Vagina (tissue), 2 donors: ENCODE data around the gene SNCG. TPM values are rescaled to one million over a fixed set of nuclear protein-coding genes. Genes with fewer than 3 reads are reported as not detected.

Experiments
- DNase-seq, 2 donors: peaks; one replicate each; pipeline ENCODE4 v3.0.0-alpha.2; 2017; ENCODE audit errors: extremely low spot score in 2 of 2
- H3K27ac ChIP-seq: fragments of 200-600 bp; sonication (generic); one replicate; pipeline ENCODE4 v1.5.1; 2019
- H3K27me3 ChIP-seq: fragments of 200-600 bp; sonication (generic); one replicate; pipeline ENCODE4 v1.5.1; 2019
- H3K36me3 ChIP-seq, 2 donors: fragments of 200-600 bp; sonication (generic); one replicate each; pipeline ENCODE4 v1.5.1; 2017 to 2019
- H3K4me1 ChIP-seq: fragments of 200-600 bp; sonication (generic); one replicate; pipeline ENCODE4 v1.5.1; 2019
- H3K4me3 ChIP-seq, 2 donors: fragments of 200-600 bp; sonication (generic); 1 replicate in 1 of 2; 2 replicates in 1 of 2; pipeline ENCODE4 v1.5.1; 2016 to 2019
- H3K9me3 ChIP-seq: fragments of 200-600 bp; sonication (generic); one replicate; pipeline ENCODE4 v1.5.1; 2019
- CTCF ChIP-seq, 3 experiments: fragments of 450-650 bp in 2 of 3; fragments of 200-600 bp in 1 of 3; sonication (generic) in 1 of 3; IDR thresholded peaks; one replicate each; pipeline ENCODE4 v1.5.1; 2017 to 2019; ENCODE audit warnings: antibody characterized with exemption in 3 of 3, mild to moderate bottlenecking in 2 of 3, moderate library complexity in 2 of 3
- POLR2A ChIP-seq, 2 donors: fragments of 450-650 bp; IDR thresholded peaks; one replicate each; pipeline ENCODE4 v1.6.1; 2017; ENCODE audit warnings: antibody characterized with exemption in 2 of 2, mild to moderate bottlenecking in 2 of 2, moderate library complexity in 2 of 2
- POLR2AphosphoS5 ChIP-seq, 2 donors: sonication (generic); formaldehyde crosslinking; IDR thresholded peaks; one replicate each; pipeline ENCODE4 v1.9.0; 2017; ENCODE audit warnings: antibody characterized with exemption in 2 of 2, mild to moderate bottlenecking in 2 of 2, low read depth in 1 of 2; ENCODE audit not compliant: insufficient read depth in 1 of 2
- intact Hi-C: fragments of 100-400 bp; cut with DNase I; formaldehyde crosslinking; loops from one replicate; pipeline ENCODE4 v1.15.1; 2023
- total RNA-seq: library from RNA; depleted of rRNA; stranded (reverse); fragments of >200 nt; gene quantifications from one replicate; pipeline ENCODE4 v1.2.3, GENCODE V29; 2016

SNCG gene
- 36.6 TPM for total RNA-seq

GRCh38 chr10:86958116-86958900 lies at the start of gene SNCG:
Gene SNCG, plus strand, starts transcription at chr10:86958599. Its CDS starts 99 bp downstream, at chr10:86958698.
- Histone ChIP-seq H3K27ac (peak within 1 kb of the TSS; percentile 91), H3K4me1 (peaks cover 70% of the 10 kb centered on the region), H3K27me3 (no peaks in the 10 kb centered on the region), H3K4me3 (peak within 1 kb of the TSS; percentile 34 to 35), H3K36me3 (no peaks in the 10 kb centered on the region), H3K9me3 (no peaks in the 10 kb centered on the region)
- DNase-seq, result no peak
- no peak for TF ChIP-seq POLR2A (IDR thresholded peaks at IDR 0.05)
- no peak for TF ChIP-seq CTCF (IDR thresholded peaks at IDR 0.05)
- no peak for TF ChIP-seq POLR2AphosphoS5 (IDR thresholded peaks at IDR 0.05; ENCODE audit: insufficient read depth in 1 of 2, low read depth in 1 of 2)
- intact Hi-C loops, result no loop called here

DNA sequence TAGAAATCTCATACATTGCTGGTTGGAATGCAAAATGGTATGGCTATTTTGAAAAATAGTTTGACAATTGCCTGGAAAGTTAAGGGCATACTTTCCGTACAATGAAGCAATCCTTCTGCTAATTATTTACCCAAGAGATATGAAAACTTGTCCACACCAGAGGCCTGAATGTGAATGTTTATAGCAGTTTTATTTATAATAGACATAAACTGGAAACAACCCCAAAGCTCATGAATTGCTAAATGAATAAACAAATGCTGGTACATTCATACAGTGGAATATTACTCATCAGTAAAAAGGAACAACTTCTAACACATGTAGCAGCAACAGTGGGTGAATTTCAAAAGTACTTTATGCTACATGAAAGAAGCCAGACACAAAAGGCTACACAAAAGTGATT lies 43.7 kb upstream of the SNCG start:
- Histone ChIP-seq H3K27me3 (no peaks in the 10 kb centered on the region), H3K36me3 (peaks cover 0 to 34% of the 10 kb centered on the region in 2 donors), H3K27ac (no peak overlapping the region), H3K4me1 (no peaks in the 10 kb centered on the region), H3K4me3 (no peak overlapping the region), H3K9me3 (no peaks in the 10 kb centered on the region)
- TF ChIP-seq POLR2AphosphoS5 (IDR thresholded peaks at IDR 0.05; ENCODE audit: insufficient read depth in 1 of 2, low read depth in 1 of 2) (no peak), CTCF (IDR thresholded peaks at IDR 0.05) (no peak), POLR2A (IDR thresholded peaks at IDR 0.05) (no peak)
- DNase-seq, result no peak
- intact Hi-C loops, result loop anchor here (10.0 kb wide), 1 partner anchor 510 kb away; no protein-coding TSS in a partner anchor

- Histone ChIP-seq H3K4me3 (no peak overlapping the region), H3K9me3 (no peaks in the 10 kb centered on the region), H3K27me3 (no peaks in the 10 kb centered on the region), H3K4me1 (no peaks in the 10 kb centered on the region), H3K27ac (no peak overlapping the region), H3K36me3 (peaks cover 0 to 51% of the 10 kb centered on the region in 2 donors)
- no peak for TF ChIP-seq POLR2AphosphoS5 (IDR thresholded peaks at IDR 0.05; ENCODE audit: insufficient read depth in 1 of 2, low read depth in 1 of 2)
- no peak for TF ChIP-seq POLR2A (IDR thresholded peaks at IDR 0.05)
- no peak for TF ChIP-seq CTCF (IDR thresholded peaks at IDR 0.05)
- intact Hi-C loops, result loop anchor here (10.0 kb wide), 1 partner anchor 513 kb away; no protein-coding TSS in a partner anchor
- no peak for DNase-seq
Measured at GRCh38 chr10:86918022-86918471, 40.4 kb upstream of the SNCG start.

DNA sequence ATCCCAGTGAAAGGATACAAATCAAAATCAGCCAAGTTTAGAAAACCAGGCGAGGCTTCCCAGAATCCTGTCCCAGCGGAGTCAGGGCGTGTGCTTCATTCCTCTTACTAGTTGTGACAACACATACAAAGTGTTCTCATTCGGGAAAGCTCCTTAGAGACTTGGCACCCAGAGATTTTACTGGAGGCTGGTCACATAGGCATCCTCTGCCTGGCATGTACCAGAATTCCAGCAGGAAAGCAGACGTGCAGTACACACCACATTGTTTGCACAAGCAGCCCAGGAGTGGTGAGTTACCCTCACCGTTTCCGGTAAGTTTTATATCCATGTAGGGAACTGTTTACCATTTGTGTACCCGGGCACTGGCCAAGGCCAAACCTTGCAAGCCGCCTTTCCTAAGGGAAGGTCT lies 35.8 kb upstream of the SNCG start:
- Histone ChIP-seq H3K36me3 (peaks cover 0 to 28% of the 10 kb centered on the region in 2 donors), H3K27ac (no peak overlapping the region)

More for the DNA sequence above, 35.8 kb upstream of the SNCG start:
- no peak for DNase-seq
- Histone ChIP-seq H3K4me1 (no peaks in the 10 kb centered on the region), H3K9me3 (no peaks in the 10 kb centered on the region), H3K4me3 (no peak overlapping the region), H3K27me3 (no peaks in the 10 kb centered on the region)
- intact Hi-C loops, result no loop called here
- TF ChIP-seq POLR2A (IDR thresholded peaks at IDR 0.05) (no peak), CTCF (IDR thresholded peaks at IDR 0.05) (no peak), POLR2AphosphoS5 (IDR thresholded peaks at IDR 0.05; ENCODE audit: insufficient read depth in 1 of 2, low read depth in 1 of 2) (no peak)
